Thyroid gland (tissue), 4 donors: Measurements from ENCODE around the gene AK1.

Source experiments
- POLR2A ChIP-seq, 2 donors: fragments of 450-650 bp; IDR thresholded peaks; one replicate each; pipeline ENCODE4 v1.6.1; 2017; ENCODE audit warnings: antibody characterized with exemption in 2 of 2, mild to moderate bottlenecking in 2 of 2, moderate library complexity in 1 of 2
- TF ChIP-seq, protein P1 (sequence below), 6 experiments: fragments of 200-600 bp in 3 of 6; fragments of 450-650 bp in 3 of 6; sonication (generic) in 3 of 6; IDR thresholded peaks; one replicate each; pipeline ENCODE4 v1.5.1; 2016 to 2019; ENCODE audit warnings: antibody characterized with exemption in 6 of 6, mild to moderate bottlenecking in 2 of 6, inconsistent platforms in 1 of 6, moderate library complexity in 1 of 6

DNA sequence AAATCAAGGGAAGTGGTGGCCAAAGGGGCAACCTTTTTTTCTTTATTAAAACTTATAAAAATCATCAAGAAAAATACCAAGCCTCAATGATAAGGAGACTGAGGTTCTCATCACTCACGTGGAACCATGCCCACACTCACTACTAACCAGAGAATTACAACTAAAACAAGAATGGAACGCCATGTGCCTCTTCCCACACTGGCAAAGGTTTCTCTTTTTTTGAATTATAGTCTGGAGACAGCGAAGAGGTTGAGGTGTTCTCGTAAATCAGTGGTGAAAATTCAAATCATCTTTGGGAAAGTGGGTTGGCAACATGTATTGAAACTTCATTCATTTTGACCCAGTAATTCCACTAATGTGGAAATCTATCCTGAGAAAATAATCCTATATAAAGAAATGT, 55.4 kb downstream of the AK1 start:
- TF ChIP-seq, protein P1, sequence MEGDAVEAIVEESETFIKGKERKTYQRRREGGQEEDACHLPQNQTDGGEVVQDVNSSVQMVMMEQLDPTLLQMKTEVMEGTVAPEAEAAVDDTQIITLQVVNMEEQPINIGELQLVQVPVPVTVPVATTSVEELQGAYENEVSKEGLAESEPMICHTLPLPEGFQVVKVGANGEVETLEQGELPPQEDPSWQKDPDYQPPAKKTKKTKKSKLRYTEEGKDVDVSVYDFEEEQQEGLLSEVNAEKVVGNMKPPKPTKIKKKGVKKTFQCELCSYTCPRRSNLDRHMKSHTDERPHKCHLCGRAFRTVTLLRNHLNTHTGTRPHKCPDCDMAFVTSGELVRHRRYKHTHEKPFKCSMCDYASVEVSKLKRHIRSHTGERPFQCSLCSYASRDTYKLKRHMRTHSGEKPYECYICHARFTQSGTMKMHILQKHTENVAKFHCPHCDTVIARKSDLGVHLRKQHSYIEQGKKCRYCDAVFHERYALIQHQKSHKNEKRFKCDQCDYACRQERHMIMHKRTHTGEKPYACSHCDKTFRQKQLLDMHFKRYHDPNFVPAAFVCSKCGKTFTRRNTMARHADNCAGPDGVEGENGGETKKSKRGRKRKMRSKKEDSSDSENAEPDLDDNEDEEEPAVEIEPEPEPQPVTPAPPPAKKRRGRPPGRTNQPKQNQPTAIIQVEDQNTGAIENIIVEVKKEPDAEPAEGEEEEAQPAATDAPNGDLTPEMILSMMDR (IDR thresholded peaks at IDR 0.05), result no peak
- TF ChIP-seq POLR2A (IDR thresholded peaks at IDR 0.05), result no peak
